Smooth muscle cell (in vitro differentiated cells): ENCODE results near the gene ARMC5. TPM values are rescaled to one million over a fixed set of nuclear protein-coding genes. Genes with fewer than 3 reads are reported as not detected.

Source experiments
- DNase-seq: peaks from one replicate; lab custom pipeline; 2025; ENCODE audit not compliant: unreplicated experiment; lab: John Stamatoyannopoulos, UW
- H2AFZ ChIP-seq: fragments of 200-600 bp; sonication (generic); 2 replicates; pipeline ENCODE4 v1.6.0; 2016; ENCODE audit warnings: antibody characterized with exemption, low read depth, mild to moderate bottlenecking
- H3F3A ChIP-seq: fragments of 200-600 bp; sonication (generic); 2 replicates; pipeline ENCODE4 v1.6.0; 2017; ENCODE audit warnings: antibody characterized with exemption, low read depth
- H3K27ac ChIP-seq: fragments of 200-600 bp; sonication (generic); 2 replicates; pipeline ENCODE4 v1.5.1; 2016; ENCODE audit warnings: low read depth, mild to moderate bottlenecking
- H3K27me3 ChIP-seq: fragments of 200-600 bp; sonication (generic); 2 replicates; pipeline ENCODE4 v1.6.1; 2016; ENCODE audit warnings: low read depth, mild to moderate bottlenecking
- H3K36me3 ChIP-seq: fragments of 200-600 bp; sonication (generic); 2 replicates; pipeline ENCODE4 v1.5.1; 2016; ENCODE audit warnings: low read depth
- H3K4me1 ChIP-seq: fragments of 200-600 bp; sonication (generic); 2 replicates; pipeline ENCODE4 v1.5.1; 2016; ENCODE audit warnings: low read depth
- H3K4me2 ChIP-seq: fragments of 200-600 bp; sonication (generic); 2 replicates; pipeline ENCODE4 v1.6.0; 2016; ENCODE audit warnings: mild to moderate bottlenecking
- H3K4me3 ChIP-seq: fragments of 200-600 bp; sonication (generic); 2 replicates; pipeline ENCODE4 v1.5.1; 2016; ENCODE audit warnings: mild to moderate bottlenecking
- H3K79me2 ChIP-seq: fragments of 200-600 bp; sonication (generic); 2 replicates; pipeline ENCODE4 v1.6.0; 2016; ENCODE audit warnings: low read depth, mild to moderate bottlenecking
- H3K9ac ChIP-seq: fragments of 200-600 bp; sonication (generic); 2 replicates; pipeline ENCODE4 v1.6.0; 2016; ENCODE audit warnings: low read depth
- H3K9me3 ChIP-seq: fragments of 200-600 bp; sonication (generic); replicated peaks from 2 replicates; pipeline ENCODE4 v1.5.1; 2016; ENCODE audit warnings: low read depth
- H4K20me1 ChIP-seq: fragments of 200-600 bp; sonication (generic); 2 replicates; pipeline ENCODE4 v1.6.0; 2016; ENCODE audit warnings: low read depth
- WGBS: methylation state at CpG from one replicate; pipeline ENCODE4 v1.1.7; 2016; ENCODE audit warnings: low lambda C conversion rate; 5-methylcytosine and 5-hydroxymethylcytosine counted together
- polyA plus RNA-seq: library from polyadenylated mRNA; unstranded; fragments of >200 nt; fragmentation: Nextera tagmentation; extraction: Ambion mirVana; gene quantifications from 2 replicates; pipeline ENCODE4 v1.2.1, GENCODE V29; 2016
- total RNA-seq: library from RNA; depleted of rRNA; stranded (reverse); fragments of >200 nt; gene quantifications from 2 replicates; pipeline ENCODE4 v1.2.3, GENCODE V29; 2014
- TF ChIP-seq, protein P1 (sequence below): fragments of 200-600 bp; sonication (generic); IDR thresholded peaks from 2 replicates; pipeline ENCODE4 v1.5.1; 2017; ENCODE audit warnings: borderline replicate concordance, mild to moderate bottlenecking, antibody characterized with exemption; ENCODE audit not compliant: insufficient read depth, poor library complexity, severe bottlenecking

ARMC5 gene
- total and polyA plus RNA-seq, 2 experiments from 2014 or later: 7.0 to 19.6 TPM

DNA sequence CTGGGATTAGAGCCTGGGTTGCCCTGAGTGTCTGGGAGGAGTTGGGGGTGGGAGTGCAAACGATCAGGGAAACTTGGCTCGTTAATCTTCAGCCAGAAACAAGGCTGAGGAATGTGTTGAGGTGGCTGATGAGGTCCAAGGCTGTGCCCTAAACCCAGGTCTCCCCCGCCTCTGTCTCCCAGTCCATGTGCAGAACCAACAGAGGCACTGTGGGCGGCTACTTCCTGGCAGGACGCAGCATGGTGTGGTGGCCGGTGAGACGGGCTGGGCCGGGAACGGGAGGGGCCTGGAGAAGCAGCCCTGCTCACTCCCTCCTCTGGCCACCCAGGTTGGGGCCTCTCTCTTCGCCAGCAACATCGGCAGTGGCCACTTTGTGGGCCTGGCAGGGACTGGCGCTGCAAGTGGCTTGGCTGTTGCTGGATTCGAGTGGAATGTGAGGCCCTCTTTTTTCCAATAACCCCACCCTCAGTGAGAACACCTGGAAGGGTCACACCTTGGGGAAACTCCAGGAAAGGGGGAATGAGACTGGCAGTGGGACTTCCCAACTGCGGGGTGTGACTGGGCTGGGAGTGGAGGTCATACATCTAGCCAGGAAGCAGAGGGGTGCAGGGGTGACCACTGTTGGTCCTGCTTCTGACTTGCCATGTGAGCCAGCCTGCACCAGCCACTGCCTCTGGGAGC, 25.3 kb downstream of the ARMC5 start:
- H3K4me1 ChIP-seq: peaks cover 8% of the 10 kb centered on the region
- peaks cover 3% of the 10 kb centered on the region for H3F3A ChIP-seq
- no peak overlapping the region for H2AFZ ChIP-seq
- 39% methylated on average over 13 of the region's 14 CpGs for WGBS
- H3K4me3 ChIP-seq: no peak overlapping the region
- H3K9ac ChIP-seq: no peak overlapping the region
- H3K36me3 ChIP-seq: no peaks in the 10 kb centered on the region
- H3K4me2 ChIP-seq: peak overlapping the region; percentile 22
- H3K27ac ChIP-seq: no peak overlapping the region
- no peaks in the 10 kb centered on the region for H3K9me3 ChIP-seq
- H4K20me1 ChIP-seq: peaks cover 5% of the 10 kb centered on the region
- TF ChIP-seq, protein P1, sequence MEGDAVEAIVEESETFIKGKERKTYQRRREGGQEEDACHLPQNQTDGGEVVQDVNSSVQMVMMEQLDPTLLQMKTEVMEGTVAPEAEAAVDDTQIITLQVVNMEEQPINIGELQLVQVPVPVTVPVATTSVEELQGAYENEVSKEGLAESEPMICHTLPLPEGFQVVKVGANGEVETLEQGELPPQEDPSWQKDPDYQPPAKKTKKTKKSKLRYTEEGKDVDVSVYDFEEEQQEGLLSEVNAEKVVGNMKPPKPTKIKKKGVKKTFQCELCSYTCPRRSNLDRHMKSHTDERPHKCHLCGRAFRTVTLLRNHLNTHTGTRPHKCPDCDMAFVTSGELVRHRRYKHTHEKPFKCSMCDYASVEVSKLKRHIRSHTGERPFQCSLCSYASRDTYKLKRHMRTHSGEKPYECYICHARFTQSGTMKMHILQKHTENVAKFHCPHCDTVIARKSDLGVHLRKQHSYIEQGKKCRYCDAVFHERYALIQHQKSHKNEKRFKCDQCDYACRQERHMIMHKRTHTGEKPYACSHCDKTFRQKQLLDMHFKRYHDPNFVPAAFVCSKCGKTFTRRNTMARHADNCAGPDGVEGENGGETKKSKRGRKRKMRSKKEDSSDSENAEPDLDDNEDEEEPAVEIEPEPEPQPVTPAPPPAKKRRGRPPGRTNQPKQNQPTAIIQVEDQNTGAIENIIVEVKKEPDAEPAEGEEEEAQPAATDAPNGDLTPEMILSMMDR: no peak
- DNase-seq: no peak
- H3K27me3 ChIP-seq: peaks cover 32% of the 10 kb centered on the region
- H3K79me2 ChIP-seq: no peaks in the 10 kb centered on the region

- H3F3A ChIP-seq: no peaks in the 10 kb centered on the region
- TF ChIP-seq, protein P1: no peak
- H3K4me3 ChIP-seq: no peak overlapping the region
- no peaks in the 10 kb centered on the region for H3K36me3 ChIP-seq
- WGBS: 94% methylated on average over 17 of the region's 17 CpGs
- no peaks in the 10 kb centered on the region for H3K79me2 ChIP-seq
- H3K27ac ChIP-seq: no peak overlapping the region
- peaks cover 32% of the 10 kb centered on the region for H3K27me3 ChIP-seq
- no peaks in the 10 kb centered on the region for H3K9me3 ChIP-seq
- no peak overlapping the region for H2AFZ ChIP-seq
- no peak overlapping the region for H3K9ac ChIP-seq
- H4K20me1 ChIP-seq: peaks cover 6% of the 10 kb centered on the region
- H3K4me1 ChIP-seq: peaks cover 8% of the 10 kb centered on the region
- DNase-seq: no peak
- H3K4me2 ChIP-seq: no peak overlapping the region
Measured at GRCh38 chr16:31485571-31485970, 26.3 kb downstream of the ARMC5 start.

GRCh38 chr16:31486045-31486444, 26.7 kb downstream of the ARMC5 start:
- TF ChIP-seq, protein P1: no peak
- Histone ChIP-seq H3K9me3 (no peaks in the 10 kb centered on the region), H4K20me1 (peaks cover 6% of the 10 kb centered on the region), H3K4me3 (no peak overlapping the region), H2AFZ (no peak overlapping the region), H3K9ac (no peak overlapping the region), H3K27ac (no peak overlapping the region), H3K27me3 (peaks cover 32% of the 10 kb centered on the region), H3K4me1 (peaks cover 8% of the 10 kb centered on the region), H3K36me3 (no peaks in the 10 kb centered on the region), H3K4me2 (no peak overlapping the region), H3K79me2 (no peaks in the 10 kb centered on the region), H3F3A (no peaks in the 10 kb centered on the region)
- DNase-seq: no peak
- 98% methylated on average over 5 of the region's 5 CpGs for WGBS
